IMR-90 (cell line): ENCODE measurements around the gene RAB41.

Experiments used
- CEBPB ChIP-seq: IDR thresholded peaks from 2 replicates; pipeline ENCODE4 v1.6.1; 2012; ENCODE audit warnings: low read depth, low read length, improper control_type of control experiment
- MAZ ChIP-seq: IDR thresholded peaks from 2 replicates; pipeline ENCODE4 v1.6.1; 2012; ENCODE audit warnings: low read depth, mild to moderate bottlenecking, low read length, improper control_type of control experiment, moderate library complexity, borderline replicate concordance
- POLR2A ChIP-seq: IDR thresholded peaks from 2 replicates; pipeline ENCODE4 v1.6.1; 2012; ENCODE audit warnings: mild to moderate bottlenecking, low read depth, low read length
- RAD21 ChIP-seq: IDR thresholded peaks from 2 replicates; pipeline ENCODE4 v1.6.1; 2012; ENCODE audit warnings: low read length, improper control_type of control experiment
- TF ChIP-seq, protein P1 (sequence below): conservative IDR thresholded peaks from 2 replicates; pipeline ENCODE4 v1.5.1; 2012; ENCODE audit warnings: mild to moderate bottlenecking, low read depth, low read length, improper control_type of control experiment
- TF ChIP-seq, protein P2 (sequence below): fragments of 150-350 bp; IDR thresholded peaks from 2 replicates; pipeline ENCODE4 v1.6.1; 2017; ENCODE audit warnings: mild to moderate bottlenecking, antibody characterized with exemption, low read length, low read depth

DNA sequence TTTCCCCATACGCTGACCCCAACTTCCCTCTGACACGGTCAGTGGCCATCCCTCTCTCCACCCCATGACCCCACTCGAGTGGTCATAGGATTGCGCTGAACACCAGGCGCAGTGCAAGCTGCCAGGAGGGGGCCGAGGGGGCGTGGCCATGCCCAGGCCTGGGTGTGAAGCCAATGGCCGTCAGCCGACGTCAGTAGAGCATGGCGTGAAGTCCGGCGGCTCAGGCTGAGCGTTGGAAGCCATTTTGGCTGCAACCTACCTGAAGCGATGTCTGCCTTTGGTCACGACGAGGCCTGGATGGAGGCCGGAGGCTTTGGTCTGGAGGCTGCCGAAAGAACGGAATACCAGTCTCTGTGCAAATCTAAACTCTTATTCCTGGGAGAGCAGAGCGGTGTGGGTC is at the start of gene RAB41:
- TF ChIP-seq POLR2A (no peak), RAD21 (no peak), MAZ (no peak), CEBPB (no peak)
- TF ChIP-seq, protein P1, sequence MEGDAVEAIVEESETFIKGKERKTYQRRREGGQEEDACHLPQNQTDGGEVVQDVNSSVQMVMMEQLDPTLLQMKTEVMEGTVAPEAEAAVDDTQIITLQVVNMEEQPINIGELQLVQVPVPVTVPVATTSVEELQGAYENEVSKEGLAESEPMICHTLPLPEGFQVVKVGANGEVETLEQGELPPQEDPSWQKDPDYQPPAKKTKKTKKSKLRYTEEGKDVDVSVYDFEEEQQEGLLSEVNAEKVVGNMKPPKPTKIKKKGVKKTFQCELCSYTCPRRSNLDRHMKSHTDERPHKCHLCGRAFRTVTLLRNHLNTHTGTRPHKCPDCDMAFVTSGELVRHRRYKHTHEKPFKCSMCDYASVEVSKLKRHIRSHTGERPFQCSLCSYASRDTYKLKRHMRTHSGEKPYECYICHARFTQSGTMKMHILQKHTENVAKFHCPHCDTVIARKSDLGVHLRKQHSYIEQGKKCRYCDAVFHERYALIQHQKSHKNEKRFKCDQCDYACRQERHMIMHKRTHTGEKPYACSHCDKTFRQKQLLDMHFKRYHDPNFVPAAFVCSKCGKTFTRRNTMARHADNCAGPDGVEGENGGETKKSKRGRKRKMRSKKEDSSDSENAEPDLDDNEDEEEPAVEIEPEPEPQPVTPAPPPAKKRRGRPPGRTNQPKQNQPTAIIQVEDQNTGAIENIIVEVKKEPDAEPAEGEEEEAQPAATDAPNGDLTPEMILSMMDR, result no peak
- TF ChIP-seq, protein P2, sequence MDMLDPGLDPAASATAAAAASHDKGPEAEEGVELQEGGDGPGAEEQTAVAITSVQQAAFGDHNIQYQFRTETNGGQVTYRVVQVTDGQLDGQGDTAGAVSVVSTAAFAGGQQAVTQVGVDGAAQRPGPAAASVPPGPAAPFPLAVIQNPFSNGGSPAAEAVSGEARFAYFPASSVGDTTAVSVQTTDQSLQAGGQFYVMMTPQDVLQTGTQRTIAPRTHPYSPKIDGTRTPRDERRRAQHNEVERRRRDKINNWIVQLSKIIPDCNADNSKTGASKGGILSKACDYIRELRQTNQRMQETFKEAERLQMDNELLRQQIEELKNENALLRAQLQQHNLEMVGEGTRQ, result no peak
